ENCODE data around the gene KDM5B. TPM values are rescaled to one million over a fixed set of nuclear protein-coding genes. Genes with fewer than 3 reads are reported as not detected.

Gene KDM5B
- total RNA-seq, 1 experiment from 2014 or later, result 71.2 TPM

DNA sequence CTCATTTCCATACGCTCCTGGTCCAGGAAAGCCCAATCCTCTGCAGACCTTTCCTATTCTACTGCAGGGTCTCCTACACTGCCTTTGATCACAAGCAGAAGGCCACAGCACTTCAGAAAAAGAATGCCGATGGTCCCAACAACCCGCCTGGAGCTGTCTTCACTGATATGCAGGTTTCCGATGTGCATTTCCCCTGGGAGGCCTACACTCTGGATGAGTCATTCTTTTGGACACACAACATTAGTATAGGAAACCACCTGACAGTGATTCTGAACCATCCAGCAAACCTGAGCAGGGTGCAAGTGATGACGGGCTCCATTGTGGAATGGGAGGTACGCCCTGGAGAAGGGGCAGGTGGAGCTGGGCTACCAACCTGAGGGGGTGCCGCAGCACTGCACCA is 17.5 kb upstream of the KDM5B start:
- POLR2A ChIA-PET (ENCODE audit: low non-redundant PET), result no interaction called here
- H3K4me1 ChIP-seq (ENCODE audit: insufficient read depth, low read length, poor library complexity, severe bottlenecking), result no peaks in the 10 kb centered on the region
- no peak for DNase-seq (ENCODE audit: low spot score)
- no peak for TF ChIP-seq EZH2 (IDR thresholded peaks at IDR 0.05; ENCODE audit: borderline replicate concordance, low read depth, low read length, poor library complexity, severe bottlenecking)
- TF ChIP-seq, protein P1, sequence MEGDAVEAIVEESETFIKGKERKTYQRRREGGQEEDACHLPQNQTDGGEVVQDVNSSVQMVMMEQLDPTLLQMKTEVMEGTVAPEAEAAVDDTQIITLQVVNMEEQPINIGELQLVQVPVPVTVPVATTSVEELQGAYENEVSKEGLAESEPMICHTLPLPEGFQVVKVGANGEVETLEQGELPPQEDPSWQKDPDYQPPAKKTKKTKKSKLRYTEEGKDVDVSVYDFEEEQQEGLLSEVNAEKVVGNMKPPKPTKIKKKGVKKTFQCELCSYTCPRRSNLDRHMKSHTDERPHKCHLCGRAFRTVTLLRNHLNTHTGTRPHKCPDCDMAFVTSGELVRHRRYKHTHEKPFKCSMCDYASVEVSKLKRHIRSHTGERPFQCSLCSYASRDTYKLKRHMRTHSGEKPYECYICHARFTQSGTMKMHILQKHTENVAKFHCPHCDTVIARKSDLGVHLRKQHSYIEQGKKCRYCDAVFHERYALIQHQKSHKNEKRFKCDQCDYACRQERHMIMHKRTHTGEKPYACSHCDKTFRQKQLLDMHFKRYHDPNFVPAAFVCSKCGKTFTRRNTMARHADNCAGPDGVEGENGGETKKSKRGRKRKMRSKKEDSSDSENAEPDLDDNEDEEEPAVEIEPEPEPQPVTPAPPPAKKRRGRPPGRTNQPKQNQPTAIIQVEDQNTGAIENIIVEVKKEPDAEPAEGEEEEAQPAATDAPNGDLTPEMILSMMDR (conservative IDR thresholded peaks at IDR 0.05; ENCODE audit: low read depth, low read length), result no peak
- H3K27ac ChIP-seq (ENCODE audit: low read depth, low read length, poor library complexity, severe bottlenecking), result no peak overlapping the region
- H3K9me3 ChIP-seq (ENCODE audit: low read depth, low read length, poor library complexity, severe bottlenecking), result no peaks in the 10 kb centered on the region
- intact Hi-C loops (cut with micrococcal nuclease; ENCODE audit: unreplicated experiment), result no loop called here
- H3K36me3 ChIP-seq (ENCODE audit: insufficient read depth, low read length, poor library complexity, severe bottlenecking), result no peaks in the 10 kb centered on the region
- CTCF ChIA-PET, result interaction anchor here (1.1 kb wide), 1 partner anchor 162 kb away, joined by 4 read pairs; no protein-coding TSS in a partner anchor
- no TSS peak for BruUV-seq (replicated peaks)
- H3K27me3 ChIP-seq (replicated peaks; ENCODE audit: insufficient read depth, low read depth, low read length, poor library complexity), result no peaks in the 10 kb centered on the region
- no peak overlapping the region for H3K4me3 ChIP-seq (ENCODE audit: low read depth, low read length, poor library complexity, severe bottlenecking)

DNA sequence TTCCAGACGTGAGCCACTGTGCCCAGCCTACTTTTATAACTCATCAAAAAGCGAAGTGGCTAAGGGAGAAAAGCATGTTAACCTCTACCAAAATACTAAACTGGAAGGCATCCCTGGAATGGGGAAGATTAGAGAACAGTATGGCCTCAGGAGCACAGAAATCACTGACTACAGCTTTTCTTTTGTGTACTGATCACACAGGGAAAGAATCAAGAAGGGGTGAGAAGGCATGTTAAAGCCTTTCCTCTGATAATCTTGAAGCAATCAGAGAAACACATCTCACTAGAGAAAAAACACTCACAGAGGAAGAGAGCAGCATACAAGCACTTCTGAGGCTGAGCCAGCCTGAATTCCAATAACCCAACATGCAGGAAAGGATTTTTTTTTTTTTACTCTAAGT is 13.2 kb upstream of the KDM5B start:
- BruUV-seq (replicated peaks), result no TSS peak
- H3K27me3 ChIP-seq (replicated peaks; ENCODE audit: insufficient read depth, low read depth, low read length, poor library complexity), result no peaks in the 10 kb centered on the region
- H3K9me3 ChIP-seq (ENCODE audit: low read depth, low read length, poor library complexity, severe bottlenecking), result no peaks in the 10 kb centered on the region
- CTCF ChIA-PET, result no interaction called here
- H3K27ac ChIP-seq (ENCODE audit: low read depth, low read length, poor library complexity, severe bottlenecking), result no peak overlapping the region
- intact Hi-C loops (cut with micrococcal nuclease; ENCODE audit: unreplicated experiment), result no loop called here
- TF ChIP-seq, protein P1 (conservative IDR thresholded peaks at IDR 0.05; ENCODE audit: low read depth, low read length), result no peak
- TF ChIP-seq EZH2 (IDR thresholded peaks at IDR 0.05; ENCODE audit: borderline replicate concordance, low read depth, low read length, poor library complexity, severe bottlenecking), result no peak
- DNase-seq (ENCODE audit: low spot score), result no peak
- no peaks in the 10 kb centered on the region for H3K4me1 ChIP-seq (ENCODE audit: insufficient read depth, low read length, poor library complexity, severe bottlenecking)
- H3K36me3 ChIP-seq (ENCODE audit: insufficient read depth, low read length, poor library complexity, severe bottlenecking), result no peaks in the 10 kb centered on the region
- H3K4me3 ChIP-seq (ENCODE audit: low read depth, low read length, poor library complexity, severe bottlenecking), result no peak overlapping the region
- POLR2A ChIA-PET (ENCODE audit: low non-redundant PET), result no interaction called here

DNA sequence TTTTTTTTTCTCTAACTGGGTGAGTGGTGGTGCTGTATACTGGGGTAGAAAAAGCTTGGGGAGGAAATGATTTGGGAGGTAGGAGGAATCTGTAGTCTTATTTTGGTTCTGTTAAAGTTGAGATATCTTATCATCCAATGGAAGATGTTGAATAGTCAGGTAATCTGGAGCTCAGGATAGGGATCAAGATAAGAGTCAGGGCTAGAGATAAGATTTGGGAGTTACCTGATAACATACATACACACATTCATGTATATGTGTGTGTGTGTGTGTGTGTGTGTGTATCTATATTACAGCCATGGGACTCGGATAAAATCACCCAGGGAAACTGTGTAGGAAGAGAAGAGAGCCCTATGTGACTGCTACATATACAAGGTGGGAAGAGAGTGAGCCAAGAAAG is 10.6 kb upstream of the KDM5B start:
- BruUV-seq (replicated peaks), result no TSS peak
- no peaks in the 10 kb centered on the region for H3K4me1 ChIP-seq (ENCODE audit: insufficient read depth, low read length, poor library complexity, severe bottlenecking)
- no peak for DNase-seq (ENCODE audit: low spot score)
- TF ChIP-seq EZH2 (IDR thresholded peaks at IDR 0.05; ENCODE audit: borderline replicate concordance, low read depth, low read length, poor library complexity, severe bottlenecking), result no peak
- TF ChIP-seq, protein P1 (conservative IDR thresholded peaks at IDR 0.05; ENCODE audit: low read depth, low read length), result no peak
- intact Hi-C loops (cut with micrococcal nuclease; ENCODE audit: unreplicated experiment), result no loop called here
- no peak overlapping the region for H3K4me3 ChIP-seq (ENCODE audit: low read depth, low read length, poor library complexity, severe bottlenecking)
- ChIA-PET POLR2A (ENCODE audit: low non-redundant PET) (no interaction called here), CTCF (no interaction called here)
- H3K27ac ChIP-seq (ENCODE audit: low read depth, low read length, poor library complexity, severe bottlenecking), result no peak overlapping the region
- H3K27me3 ChIP-seq (replicated peaks; ENCODE audit: insufficient read depth, low read depth, low read length, poor library complexity), result peaks cover 5% of the 10 kb centered on the region
- H3K36me3 ChIP-seq (ENCODE audit: insufficient read depth, low read length, poor library complexity, severe bottlenecking), result no peaks in the 10 kb centered on the region
- no peaks in the 10 kb centered on the region for H3K9me3 ChIP-seq (ENCODE audit: low read depth, low read length, poor library complexity, severe bottlenecking)
